SK-N-SH (cell line): ENCODE results near the gene LOXL4. TPM values are rescaled to one million over a fixed set of nuclear protein-coding genes. Genes with fewer than 3 reads are reported as not detected.

ENCODE experiments used
- CTCF ChIA-PET: fragments of 300-600, 350-600 bp; formaldehyde crosslinking; extraction: SDS; loops from one replicate; lab custom pipeline; 2021; lab: Yijun Ruan, JAX
- POLR2A ChIA-PET: fragments of 350-600 bp; sonication (Branson Sonifier 250); formaldehyde crosslinking; extraction: SDS; loops from one replicate; lab custom pipeline; 2020; ENCODE audit warnings: antibody characterized with exemption, inconsistent platforms; lab: Yijun Ruan, JAX
- DNase-seq: peaks from one replicate; pipeline ENCODE4 v3.0.0; 2012
- H2AFZ ChIP-seq: fragments of 200-600 bp; sonication (generic); 2 replicates; pipeline ENCODE4 v1.8.1; 2016; ENCODE audit warnings: antibody characterized with exemption, mild to moderate bottlenecking, low read depth
- H3F3A ChIP-seq: fragments of 200-600 bp; sonication (generic); replicated peaks from 2 replicates; pipeline ENCODE3; 2016; ENCODE audit warnings: antibody characterized with exemption, mild to moderate bottlenecking; ENCODE audit not compliant: insufficient read depth
- H3K27ac ChIP-seq, 2 experiments: fragments of 200-500 bp in 1 of 2; fragments of 200-600 bp in 1 of 2; sonication (Bioruptor generic) in 1 of 2; sonication (generic), shearing (Covaris generic) in 1 of 2; 2 replicates each; pipeline versions ENCODE4 v1.5.1 to v1.6.1; 2014 to 2016; ENCODE audit warnings: low read depth in 2 of 2, inconsistent platforms in 1 of 2, low read length in 1 of 2, mild to moderate bottlenecking in 1 of 2, mixed read lengths in 1 of 2
- H3K27me3 ChIP-seq: fragments of 200-600 bp; sonication (generic), shearing (Covaris generic); 2 replicates; pipeline ENCODE4 v1.6.1; 2016; ENCODE audit warnings: mixed run types; ENCODE audit not compliant: insufficient read depth
- H3K36me3 ChIP-seq, 2 experiments: fragments of 200-500 bp in 1 of 2; fragments of 200-600 bp in 1 of 2; sonication (Bioruptor generic) in 1 of 2; sonication (generic) in 1 of 2; replicated peaks in 1 of 2; 2 replicates each; pipeline versions ENCODE3 to v1.5.1; 2014 to 2016; ENCODE audit warnings: low read length in 1 of 2, mild to moderate bottlenecking in 1 of 2; ENCODE audit not compliant: insufficient read depth in 2 of 2, control insufficient read depth in 1 of 2
- H3K4me1 ChIP-seq, 2 experiments: fragments of 200-500 bp in 1 of 2; fragments of 200-600 bp in 1 of 2; sonication (Bioruptor generic) in 1 of 2; sonication (generic), shearing (Covaris generic) in 1 of 2; 2 replicates each; pipeline versions ENCODE4 v1.5.1 to v1.6.1; 2014 to 2016; ENCODE audit warnings: low read depth in 1 of 2, low read length in 1 of 2, mixed run types in 1 of 2; ENCODE audit not compliant: insufficient read depth in 2 of 2, control insufficient read depth in 1 of 2
- H3K4me2 ChIP-seq: fragments of 200-600 bp; sonication (generic), shearing (Covaris generic); 2 replicates; pipeline ENCODE4 v1.6.1; 2017; ENCODE audit warnings: mixed run types
- H3K4me3 ChIP-seq, 2 experiments: fragments of 200-500 bp in 1 of 2; fragments of 200-600 bp in 1 of 2; sonication (Bioruptor generic) in 1 of 2; sonication (generic), shearing (Covaris generic) in 1 of 2; 2 replicates each; pipeline versions ENCODE4 v1.5.1 to v1.8.1; 2014 to 2016; ENCODE audit warnings: low read depth in 2 of 2, inconsistent platforms in 1 of 2, low read length in 1 of 2, mild to moderate bottlenecking in 1 of 2, mixed read lengths in 1 of 2, moderate library complexity in 1 of 2
- H3K79me2 ChIP-seq: fragments of 200-600 bp; sonication (generic); 2 replicates; pipeline ENCODE4 v1.8.1; 2017; ENCODE audit warnings: mild to moderate bottlenecking; ENCODE audit not compliant: insufficient read depth
- H3K9ac ChIP-seq: fragments of 200-600 bp; sonication (generic); 2 replicates; pipeline ENCODE4 v1.6.1; 2017; ENCODE audit warnings: mixed run types
- H3K9me2 ChIP-seq: fragments of 200-600 bp; sonication (generic); 2 replicates; pipeline ENCODE4 v1.6.1; 2017; ENCODE audit warnings: mixed run types
- H3K9me3 ChIP-seq: fragments of 200-600 bp; sonication (generic); 2 replicates; pipeline ENCODE4 v1.6.1; 2017; ENCODE audit warnings: mixed run types, mild to moderate bottlenecking, moderate library complexity
- H4K20me1 ChIP-seq: fragments of 200-600 bp; sonication (generic); 2 replicates; pipeline ENCODE4 v1.6.1; 2017; ENCODE audit warnings: mild to moderate bottlenecking, mixed run types; ENCODE audit not compliant: insufficient read depth
- CHD2 ChIP-seq: fragments of 150-350 bp; IDR thresholded peaks from 2 replicates; pipeline ENCODE4 v1.6.1; 2018; ENCODE audit warnings: low read length; ENCODE audit not compliant: partially characterized antibody
- ELF1 ChIP-seq: IDR thresholded peaks from 2 replicates; pipeline ENCODE4 v1.4.0; 2012
- EZH2phosphoT487 ChIP-seq: fragments of 200-600 bp; sonication (generic); IDR thresholded peaks from 2 replicates; pipeline ENCODE4 v1.6.1; 2017; ENCODE audit warnings: low read depth, mixed run types, mild to moderate bottlenecking, antibody characterized with exemption, moderate library complexity, borderline replicate concordance
- FOXM1 ChIP-seq: IDR thresholded peaks from 2 replicates; pipeline ENCODE4 v1.4.0; 2012; ENCODE audit warnings: low read depth, mild to moderate bottlenecking
- GATA2 ChIP-seq: sonication (generic); formaldehyde crosslinking; IDR thresholded peaks from 2 replicates; pipeline ENCODE4 v1.5.0; 2020; ENCODE audit warnings: mild to moderate bottlenecking, missing genetic modification reagents
- MAX ChIP-seq: IDR thresholded peaks from 2 replicates; pipeline ENCODE4 v1.4.0; 2012; ENCODE audit warnings: low read depth
- MEF2A ChIP-seq: IDR thresholded peaks from 2 replicates; pipeline ENCODE4 v1.4.0; 2012; ENCODE audit warnings: low read depth, borderline replicate concordance
- MXI1 ChIP-seq: IDR thresholded peaks from 2 replicates; pipeline ENCODE4 v1.6.1; 2012; ENCODE audit warnings: mild to moderate bottlenecking, low read depth, low read length, improper control_type of control experiment
- NFIC ChIP-seq: IDR thresholded peaks from 2 replicates; pipeline ENCODE4 v1.4.0; 2012; ENCODE audit warnings: borderline replicate concordance
- POLR2AphosphoS5 ChIP-seq: IDR thresholded peaks from 2 replicates; pipeline ENCODE4 v1.6.1; 2012; ENCODE audit warnings: low read depth, low read length
- RCOR1 ChIP-seq: fragments of 150-350 bp; IDR thresholded peaks from 2 replicates; pipeline ENCODE4 v1.6.1; 2017; ENCODE audit warnings: antibody characterized with exemption, low read length
- REST ChIP-seq: IDR thresholded peaks from 2 replicates; pipeline ENCODE4 v1.6.1; 2012; ENCODE audit warnings: mild to moderate bottlenecking, low read depth, low read length, moderate library complexity
- RFX5 ChIP-seq: IDR thresholded peaks from 2 replicates; pipeline ENCODE4 v1.6.1; 2012; ENCODE audit warnings: mild to moderate bottlenecking, improper control_type of control experiment, low read length
- RXRA ChIP-seq: IDR thresholded peaks from 2 replicates; pipeline ENCODE4 v1.4.0; 2012; ENCODE audit warnings: low read depth, mild to moderate bottlenecking, borderline replicate concordance
- SMC3 ChIP-seq: IDR thresholded peaks from 2 replicates; pipeline ENCODE4 v1.6.1; 2012; ENCODE audit warnings: low read depth, low read length, improper control_type of control experiment
- USF1 ChIP-seq: IDR thresholded peaks from 2 replicates; pipeline ENCODE4 v1.4.0; 2012; ENCODE audit warnings: low read depth, borderline replicate concordance
- YY1 ChIP-seq: IDR thresholded peaks from 2 replicates; pipeline ENCODE4 v1.4.0; 2012; ENCODE audit warnings: low read depth, mild to moderate bottlenecking
- WGBS: methylation state at CpG from one replicate; pipeline ENCODE4 v1.1.6; 2017; ENCODE audit warnings: low lambda C conversion rate; 5-methylcytosine and 5-hydroxymethylcytosine counted together
- polyA plus RNA-seq, 3 experiments: library from polyadenylated mRNA; depleted of rRNA; stranded (reverse); fragments of >200 nt; gene quantifications; 2 replicates each; pipeline ENCODE4 v1.2.3, GENCODE V29; 2012
- TF ChIP-seq, protein P1 (sequence below): fragments of 150-350 bp; IDR thresholded peaks from 2 replicates; pipeline ENCODE4 v1.6.1; 2017; ENCODE audit warnings: antibody characterized with exemption, low read length, low read depth, borderline replicate concordance

Gene LOXL4
- polyA plus RNA-seq, 1 of the 3 experiments (the other 2 are of a cell fraction): 1.7 TPM

GRCh38 chr10:98256692-98257091 lies 11.3 kb downstream of the LOXL4 start (continued):
- TF ChIP-seq MAX: no peak
- no peak for TF ChIP-seq POLR2AphosphoS5

DNA sequence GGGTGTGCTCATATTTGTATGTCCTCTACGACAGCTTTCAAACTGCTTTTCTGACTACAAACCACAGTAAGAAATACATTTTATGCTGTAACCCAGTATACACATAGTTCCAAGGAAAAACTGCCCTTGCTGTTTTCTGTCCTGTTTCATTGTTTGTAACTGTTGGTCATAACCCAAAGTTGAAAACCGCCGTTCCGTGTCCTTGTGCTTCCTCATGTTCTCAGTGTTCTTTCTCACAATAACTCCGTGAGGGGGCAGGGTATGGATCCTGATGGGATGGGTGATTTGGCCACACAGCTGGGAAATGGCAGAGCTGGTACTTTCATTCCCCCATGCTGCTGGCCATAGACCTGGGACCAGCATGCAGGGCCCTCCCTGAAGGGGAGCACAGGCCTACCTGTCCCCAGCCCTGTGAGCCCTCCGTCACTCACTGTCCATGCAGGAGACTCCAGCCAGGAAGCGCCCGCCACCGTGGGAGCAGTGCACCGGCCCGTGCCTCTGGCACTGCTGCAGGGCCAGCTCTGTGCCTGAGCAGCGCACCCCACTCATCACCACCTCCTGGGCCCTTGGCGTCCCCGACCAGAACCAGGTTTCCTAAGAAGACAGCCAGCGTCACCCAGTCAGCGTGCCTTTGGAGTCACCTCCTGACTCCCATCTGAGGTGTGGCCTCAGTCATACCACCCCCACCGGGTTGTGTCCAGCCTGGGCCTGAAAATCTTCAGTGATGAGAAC lies 12.7 kb downstream of the LOXL4 start:
- H3K4me1 ChIP-seq: peaks cover 0 to 21% of the 10 kb centered on the region in 2 experiments; a peak in 1 of 4 replicates
- no peaks in the 10 kb centered on the region for H3K9me2 ChIP-seq
- WGBS: 98% methylated on average over 6 of the region's 17 CpGs
- H3K79me2 ChIP-seq: no peaks in the 10 kb centered on the region
- no peaks in the 10 kb centered on the region for H4K20me1 ChIP-seq
- no peak overlapping the region for H3K4me3 ChIP-seq
- H3K9me3 ChIP-seq: no peaks in the 10 kb centered on the region
- no peak overlapping the region for H3K9ac ChIP-seq
- H3K36me3 ChIP-seq: peaks cover 0 to 3% of the 10 kb centered on the region in 2 experiments
- no peaks in the 10 kb centered on the region for H3F3A ChIP-seq
- ChIA-PET CTCF (interaction anchor here (2.3 to 3.7 kb wide), 2 partner anchors 54 to 55 kb away, joined by 11 to 29 read pairs; no protein-coding TSS in a partner anchor), POLR2A (no interaction called here)
- DNase-seq: no peak
- no peak overlapping the region; a peak in 1 of 4 replicates for H3K27ac ChIP-seq
- no peaks in the 10 kb centered on the region for H3K27me3 ChIP-seq
- TF ChIP-seq RFX5 (no peak), REST (no peak), FOXM1 (no peak), YY1 (no peak), MXI1 (no peak), RXRA (no peak), EZH2phosphoT487 (no peak), RCOR1 (no peak), NFIC (no peak), GATA2 (CRISPR knock-in tag) (no peak), ELF1 (no peak), MEF2A (no peak), SMC3 (no peak), CHD2 (no peak), USF1 (no peak)
- TF ChIP-seq, protein P1, sequence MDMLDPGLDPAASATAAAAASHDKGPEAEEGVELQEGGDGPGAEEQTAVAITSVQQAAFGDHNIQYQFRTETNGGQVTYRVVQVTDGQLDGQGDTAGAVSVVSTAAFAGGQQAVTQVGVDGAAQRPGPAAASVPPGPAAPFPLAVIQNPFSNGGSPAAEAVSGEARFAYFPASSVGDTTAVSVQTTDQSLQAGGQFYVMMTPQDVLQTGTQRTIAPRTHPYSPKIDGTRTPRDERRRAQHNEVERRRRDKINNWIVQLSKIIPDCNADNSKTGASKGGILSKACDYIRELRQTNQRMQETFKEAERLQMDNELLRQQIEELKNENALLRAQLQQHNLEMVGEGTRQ: no peak
- H2AFZ ChIP-seq: no peak overlapping the region
- H3K4me2 ChIP-seq: no peak overlapping the region
